Measurements from ENCODE around the gene CMTM5.

The CMTM5 gene

DNA sequence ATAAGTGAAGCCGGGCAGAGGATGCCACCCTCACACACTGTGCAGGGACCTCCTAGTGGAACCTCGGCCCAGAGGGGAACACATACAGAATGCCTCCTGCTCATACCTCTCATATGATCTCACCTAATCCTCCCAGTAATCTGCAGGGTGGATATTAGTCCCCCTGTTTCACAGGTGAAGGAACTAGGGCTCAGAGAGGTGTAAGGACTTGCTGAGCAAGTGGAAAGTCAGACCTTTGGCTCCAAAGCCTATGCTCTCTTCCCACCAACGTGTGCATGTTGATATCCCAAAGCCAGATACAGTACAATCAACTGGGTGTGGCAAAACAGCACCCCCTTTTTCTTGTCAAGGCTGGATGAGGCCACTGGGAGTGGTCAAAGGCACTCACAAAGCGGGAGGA is 27.1 kb downstream of the CMTM5 start:
- no peak for FAIRE-seq
- TF ChIP-seq POLR2A (IDR thresholded peaks at IDR 0.05; ENCODE audit: low read depth, low read length) (no peak), SPI1 (IDR thresholded peaks at IDR 0.05; ENCODE audit: low read depth, low read length) (no peak), PAX5 (IDR thresholded peaks at IDR 0.05; ENCODE audit: insufficient read depth, low read length, severe bottlenecking) (no peak), POLR2AphosphoS5 (IDR thresholded peaks at IDR 0.05; ENCODE audit: low read depth, low read length) (no peak), TAF1 (IDR thresholded peaks at IDR 0.05; ENCODE audit: low read depth, low read length) (no peak), POU2F2 (IDR thresholded peaks at IDR 0.05; ENCODE audit: low read depth, low read length) (no peak)
- DNase-seq (ENCODE audit: insufficient read length, low spot score), result no peak

GRCh38 chr14:23404331-23404900 is 27.6 kb downstream of the CMTM5 start:
- FAIRE-seq, result no peak
- no peak for DNase-seq (ENCODE audit: insufficient read length, low spot score)
- TF ChIP-seq POU2F2 (IDR thresholded peaks at IDR 0.05; ENCODE audit: low read depth, low read length), result no peak
- no peak for TF ChIP-seq PAX5 (IDR thresholded peaks at IDR 0.05; ENCODE audit: insufficient read depth, low read length, severe bottlenecking)
- no peak for TF ChIP-seq POLR2AphosphoS5 (IDR thresholded peaks at IDR 0.05; ENCODE audit: low read depth, low read length)
- TF ChIP-seq SPI1 (IDR thresholded peaks at IDR 0.05; ENCODE audit: low read depth, low read length), result no peak
- TF ChIP-seq POLR2A (IDR thresholded peaks at IDR 0.05; ENCODE audit: low read depth, low read length), result no peak
- no peak for TF ChIP-seq TAF1 (IDR thresholded peaks at IDR 0.05; ENCODE audit: low read depth, low read length)

GRCh38 chr14:23405096-23405495 is 28.2 kb downstream of the CMTM5 start:
- FAIRE-seq, result no peak

DNA sequence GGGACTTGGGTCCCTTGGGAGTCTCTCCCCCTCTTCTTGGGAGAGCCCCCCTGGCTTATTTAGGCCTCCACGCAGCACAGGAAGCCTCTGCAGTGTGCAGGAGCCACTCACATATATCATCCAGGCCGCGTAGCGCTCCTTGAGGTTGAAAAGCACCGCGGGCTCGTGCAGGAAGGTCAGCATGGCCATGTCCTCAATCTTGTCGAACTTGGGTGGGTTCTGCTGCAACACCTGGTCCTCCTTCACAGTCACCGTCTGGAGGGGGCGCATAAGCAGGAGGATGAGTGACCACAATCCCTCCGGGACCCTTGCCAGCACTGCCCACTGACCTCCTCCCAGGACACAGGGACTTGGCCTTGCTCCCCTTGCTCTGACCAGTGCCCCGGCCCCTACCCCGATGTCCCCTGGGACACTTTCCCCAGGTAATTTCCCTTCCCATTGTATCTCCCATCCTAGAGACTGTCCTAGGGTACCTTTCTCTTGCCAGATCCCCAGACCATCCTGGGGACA is 28.7 kb downstream of the CMTM5 start:
- no peak for TF ChIP-seq PAX5 (IDR thresholded peaks at IDR 0.05; ENCODE audit: insufficient read depth, low read length, severe bottlenecking)
- no peak for TF ChIP-seq POU2F2 (IDR thresholded peaks at IDR 0.05; ENCODE audit: low read depth, low read length)
- no peak for TF ChIP-seq POLR2A (IDR thresholded peaks at IDR 0.05; ENCODE audit: low read depth, low read length)
- TF ChIP-seq TAF1 (IDR thresholded peaks at IDR 0.05; ENCODE audit: low read depth, low read length), result no peak
- no peak for TF ChIP-seq POLR2AphosphoS5 (IDR thresholded peaks at IDR 0.05; ENCODE audit: low read depth, low read length)
- TF ChIP-seq SPI1 (IDR thresholded peaks at IDR 0.05; ENCODE audit: low read depth, low read length), result no peak
- no peak for FAIRE-seq
- no peak for DNase-seq (ENCODE audit: insufficient read length, low spot score)

More at GRCh38 chr14:23405096-23405495, 28.2 kb downstream of the CMTM5 start:
- DNase-seq (ENCODE audit: insufficient read length, low spot score), result no peak
- TF ChIP-seq POLR2AphosphoS5 (IDR thresholded peaks at IDR 0.05; ENCODE audit: low read depth, low read length) (no peak), PAX5 (IDR thresholded peaks at IDR 0.05; ENCODE audit: insufficient read depth, low read length, severe bottlenecking) (no peak), TAF1 (IDR thresholded peaks at IDR 0.05; ENCODE audit: low read depth, low read length) (no peak), SPI1 (IDR thresholded peaks at IDR 0.05; ENCODE audit: low read depth, low read length) (no peak), POLR2A (IDR thresholded peaks at IDR 0.05; ENCODE audit: low read depth, low read length) (no peak), POU2F2 (IDR thresholded peaks at IDR 0.05; ENCODE audit: low read depth, low read length) (no peak)

DNA sequence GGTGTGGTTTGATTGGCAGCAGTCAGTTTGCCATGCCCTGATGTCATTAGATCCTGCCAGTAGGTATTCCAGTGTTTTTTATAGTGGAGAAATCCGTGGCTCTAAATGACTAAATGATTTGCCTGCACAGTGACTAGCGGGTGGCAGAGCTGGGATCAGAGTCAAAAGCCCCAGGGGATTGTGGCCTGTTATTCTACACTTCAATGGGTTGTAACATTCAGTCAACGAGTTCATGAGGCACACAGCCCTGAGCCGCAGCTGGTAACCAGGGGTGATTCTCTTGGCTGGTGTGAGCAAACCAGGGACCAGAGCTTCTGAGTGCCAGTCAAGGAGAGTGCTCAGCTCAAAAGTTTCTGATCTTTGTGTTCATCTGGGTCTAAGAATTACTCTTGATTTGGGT is 29.4 kb downstream of the CMTM5 start:
- FAIRE-seq (no peak), DNase-seq (ENCODE audit: insufficient read length, low spot score) (no peak)
- TF ChIP-seq POU2F2 (IDR thresholded peaks at IDR 0.05; ENCODE audit: low read depth, low read length), result no peak

DNA sequence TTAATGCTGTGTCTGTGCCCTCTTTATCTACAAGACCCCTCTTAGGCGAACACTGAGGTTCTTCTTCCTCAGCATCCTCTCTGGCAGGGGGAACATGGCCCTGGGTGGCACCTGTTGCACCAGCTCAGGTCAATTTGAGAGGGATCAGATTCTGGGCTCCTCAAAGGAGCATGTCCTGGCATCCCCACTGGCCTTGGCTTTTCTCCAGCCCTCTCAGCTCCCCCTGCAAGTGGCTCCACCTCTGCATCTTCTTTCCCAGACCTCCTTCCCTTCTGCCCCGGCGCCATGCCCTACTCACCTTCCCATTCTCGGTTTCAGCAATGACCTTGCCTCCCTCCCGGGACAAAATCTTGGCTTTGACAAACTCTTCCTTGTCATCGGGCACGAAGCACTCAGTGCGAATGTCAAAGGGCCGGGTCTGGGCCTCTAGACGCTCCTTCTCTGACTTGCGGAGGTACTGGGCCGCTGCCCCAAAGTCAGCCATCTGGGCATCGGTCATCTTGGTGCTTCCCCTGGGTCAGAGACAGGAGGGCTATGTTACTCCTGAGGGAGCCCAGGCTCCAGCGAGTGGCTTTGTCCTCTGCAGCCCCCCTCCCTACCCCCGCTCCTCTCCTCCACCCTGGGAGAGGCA is 30.0 kb downstream of the CMTM5 start:
- FAIRE-seq (no peak), DNase-seq (ENCODE audit: insufficient read length, low spot score) (no peak)
- TF ChIP-seq POU2F2 (IDR thresholded peaks at IDR 0.05; ENCODE audit: low read depth, low read length), result no peak
- TF ChIP-seq PAX5 (IDR thresholded peaks at IDR 0.05; ENCODE audit: insufficient read depth, low read length, severe bottlenecking), result no peak
- no peak for TF ChIP-seq POLR2A (IDR thresholded peaks at IDR 0.05; ENCODE audit: low read depth, low read length)
- TF ChIP-seq SPI1 (IDR thresholded peaks at IDR 0.05; ENCODE audit: low read depth, low read length), result no peak
- TF ChIP-seq POLR2AphosphoS5 (IDR thresholded peaks at IDR 0.05; ENCODE audit: low read depth, low read length), result no peak
- TF ChIP-seq TAF1 (IDR thresholded peaks at IDR 0.05; ENCODE audit: low read depth, low read length), result no peak

DNA sequence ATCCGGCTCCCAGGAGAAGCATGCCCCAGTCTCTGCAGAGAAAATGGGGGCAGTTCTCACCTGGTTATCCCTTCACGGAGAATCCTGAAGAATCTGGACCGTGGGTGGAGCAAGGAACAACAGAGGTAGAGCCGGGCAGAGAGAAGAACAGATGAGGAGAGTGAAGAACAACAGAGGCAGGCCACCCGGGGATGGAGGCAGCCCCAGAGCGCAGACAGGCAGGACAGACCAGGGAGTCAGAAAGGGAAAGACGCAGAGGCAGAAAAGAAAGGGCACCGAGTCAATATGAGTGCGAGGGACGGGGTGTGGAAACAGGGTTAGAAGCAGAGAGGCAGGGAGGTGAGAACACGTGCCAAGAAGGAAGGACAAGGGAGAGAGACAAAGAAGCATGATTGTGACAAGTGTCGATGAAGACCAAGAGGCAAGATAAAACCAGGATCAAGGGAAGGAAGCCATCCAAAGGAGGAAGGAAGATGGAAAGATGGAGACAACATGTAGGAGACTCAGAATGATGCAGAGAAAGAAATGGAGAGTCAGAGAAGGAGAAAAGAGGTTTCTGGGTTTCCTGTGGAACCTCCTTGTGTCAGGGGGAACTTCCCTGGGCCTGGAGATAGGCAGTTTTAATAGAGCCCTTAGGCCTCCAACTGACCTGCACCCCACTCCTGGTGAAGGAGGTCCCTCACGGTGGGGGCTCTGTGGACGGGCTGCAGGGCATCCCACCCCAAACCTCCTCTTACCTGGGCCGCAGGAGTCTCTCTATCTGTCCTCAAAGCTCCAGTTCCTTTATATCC is 30.9 kb downstream of the CMTM5 start, which contains the start of gene MYH6:
Gene MYH6, minus strand, starts transcription at position 758 of the 791 bp plus-strand sequence. CDS start 1,050 bp downstream, outside the sequence.
- FAIRE-seq (no peak), DNase-seq (ENCODE audit: insufficient read length, low spot score) (no peak)
- no peak for TF ChIP-seq PAX5 (IDR thresholded peaks at IDR 0.05; ENCODE audit: insufficient read depth, low read length, severe bottlenecking)
- no peak for TF ChIP-seq POLR2AphosphoS5 (IDR thresholded peaks at IDR 0.05; ENCODE audit: low read depth, low read length)
- no peak for TF ChIP-seq POLR2A (IDR thresholded peaks at IDR 0.05; ENCODE audit: low read depth, low read length)
- no peak for TF ChIP-seq SPI1 (IDR thresholded peaks at IDR 0.05; ENCODE audit: low read depth, low read length)
- no peak for TF ChIP-seq TAF1 (IDR thresholded peaks at IDR 0.05; ENCODE audit: low read depth, low read length)

DNA sequence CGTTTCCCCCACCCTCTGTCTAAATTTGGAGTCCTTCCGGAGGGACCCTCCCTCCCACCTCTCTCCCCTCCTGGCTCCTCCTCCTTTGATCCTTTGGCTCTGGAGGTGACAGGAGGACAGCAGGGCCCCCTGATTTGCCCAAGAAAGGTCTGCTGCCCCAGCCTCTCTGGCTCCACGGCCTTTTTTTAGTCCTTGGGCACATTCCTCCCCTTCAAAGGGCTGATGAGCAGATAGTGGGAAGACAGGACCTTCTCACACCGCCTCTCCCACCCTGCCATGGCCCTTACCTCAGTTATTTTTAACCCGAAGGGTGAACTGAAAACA is 31.4 kb downstream of the CMTM5 start:
- DNase-seq (ENCODE audit: insufficient read length, low spot score) (no peak), FAIRE-seq (no peak)
- TF ChIP-seq SPI1 (IDR thresholded peaks at IDR 0.05; ENCODE audit: low read depth, low read length) (no peak), POLR2AphosphoS5 (IDR thresholded peaks at IDR 0.05; ENCODE audit: low read depth, low read length) (no peak), POU2F2 (IDR thresholded peaks at IDR 0.05; ENCODE audit: low read depth, low read length) (no peak), PAX5 (IDR thresholded peaks at IDR 0.05; ENCODE audit: insufficient read depth, low read length, severe bottlenecking) (no peak), POLR2A (IDR thresholded peaks at IDR 0.05; ENCODE audit: low read depth, low read length) (no peak), TAF1 (IDR thresholded peaks at IDR 0.05; ENCODE audit: low read depth, low read length) (no peak)

- no peak for TF ChIP-seq PAX5 (IDR thresholded peaks at IDR 0.05; ENCODE audit: insufficient read depth, low read length, severe bottlenecking)
- no peak for TF ChIP-seq TAF1 (IDR thresholded peaks at IDR 0.05; ENCODE audit: low read depth, low read length)
- no peak for TF ChIP-seq POLR2A (IDR thresholded peaks at IDR 0.05; ENCODE audit: low read depth, low read length)
- no peak for TF ChIP-seq POLR2AphosphoS5 (IDR thresholded peaks at IDR 0.05; ENCODE audit: low read depth, low read length)
- no peak for TF ChIP-seq SPI1 (IDR thresholded peaks at IDR 0.05; ENCODE audit: low read depth, low read length)
- no peak for TF ChIP-seq POU2F2 (IDR thresholded peaks at IDR 0.05; ENCODE audit: low read depth, low read length)
- FAIRE-seq, result no peak
- DNase-seq (ENCODE audit: insufficient read length, low spot score), result peak; percentile 44
Observed at GRCh38 chr14:23409475-23409874, 32.6 kb downstream of the CMTM5 start.
